DND-41 (cell line): ENCODE data around the gene SEMA5B.

Experiments
- ATAC-seq: fragments of 200-7000 bp; cut with Tn5 transposase; 3 replicates; pipeline ENCODE4 v1.9.1; 2021; ENCODE audit warnings: low read depth; ENCODE audit not compliant: insufficient read depth
- DNase-seq: peaks from one replicate; pipeline ENCODE4 v3.0.0-alpha.2; 2020
- H2AFZ ChIP-seq: 2 replicates; pipeline ENCODE4 v1.6.0; 2012; ENCODE audit warnings: low read depth, low read length
- H3K27ac ChIP-seq: 2 replicates; pipeline ENCODE4 v1.5.1; 2012; ENCODE audit warnings: low read length, inconsistent platforms
- H3K27me3 ChIP-seq: fragments of 200-600 bp; sonication (generic); 2 replicates; pipeline ENCODE4 v1.6.0; 2012; ENCODE audit warnings: low read length, mild to moderate bottlenecking, inconsistent platforms; ENCODE audit not compliant: insufficient read depth, poor library complexity
- H3K36me3 ChIP-seq: 2 replicates; pipeline ENCODE4 v1.5.1; 2012; ENCODE audit warnings: low read length, inconsistent platforms; ENCODE audit not compliant: insufficient read depth
- H3K4me1 ChIP-seq: 2 replicates; pipeline ENCODE4 v1.5.1; 2012; ENCODE audit warnings: mild to moderate bottlenecking, low read length; ENCODE audit not compliant: insufficient read depth
- H3K4me2 ChIP-seq: 2 replicates; pipeline ENCODE4 v1.6.0; 2012; ENCODE audit warnings: mild to moderate bottlenecking, moderate library complexity, low read length, inconsistent platforms; ENCODE audit not compliant: insufficient read depth
- H3K4me3 ChIP-seq, 2 experiments: fragments of 200-600 bp in 1 of 2; shearing (Covaris generic) in 1 of 2; 2 replicates each; pipeline ENCODE4 v1.5.1; 2012 to 2016; ENCODE audit warnings: inconsistent platforms in 2 of 2, low read length in 2 of 2, mild to moderate bottlenecking in 2 of 2, low read depth in 1 of 2, moderate library complexity in 1 of 2
- H3K79me2 ChIP-seq: 2 replicates; pipeline ENCODE4 v1.6.0; 2012; ENCODE audit warnings: low read length, inconsistent platforms; ENCODE audit not compliant: insufficient read depth
- H3K9ac ChIP-seq: 2 replicates; pipeline ENCODE4 v1.6.0; 2012; ENCODE audit warnings: low read depth, mild to moderate bottlenecking, inconsistent platforms, low read length, moderate library complexity
- H3K9me3 ChIP-seq: 2 replicates; pipeline ENCODE4 v1.5.1; 2012; ENCODE audit warnings: low read length, moderate library complexity, mild to moderate bottlenecking, inconsistent platforms; ENCODE audit not compliant: insufficient read depth, severe bottlenecking
- H4K20me1 ChIP-seq: 2 replicates; pipeline ENCODE4 v1.6.0; 2012; ENCODE audit warnings: low read length; ENCODE audit not compliant: insufficient read depth
- EZH2 ChIP-seq: IDR thresholded peaks from 3 replicates; pipeline ENCODE4 v1.6.1; 2012; ENCODE audit warnings: borderline replicate concordance, low read depth, mild to moderate bottlenecking, moderate library complexity, low read length, inconsistent platforms; ENCODE audit not compliant: severe bottlenecking
- TF ChIP-seq, protein P1 (sequence below): IDR thresholded peaks from 2 replicates; pipeline ENCODE4 v1.5.1; 2012; ENCODE audit warnings: borderline replicate concordance, low read length, moderate library complexity, mild to moderate bottlenecking; ENCODE audit not compliant: poor library complexity, severe bottlenecking; ENCODE audit errors: extremely low read depth

The SEMA5B gene

DNA sequence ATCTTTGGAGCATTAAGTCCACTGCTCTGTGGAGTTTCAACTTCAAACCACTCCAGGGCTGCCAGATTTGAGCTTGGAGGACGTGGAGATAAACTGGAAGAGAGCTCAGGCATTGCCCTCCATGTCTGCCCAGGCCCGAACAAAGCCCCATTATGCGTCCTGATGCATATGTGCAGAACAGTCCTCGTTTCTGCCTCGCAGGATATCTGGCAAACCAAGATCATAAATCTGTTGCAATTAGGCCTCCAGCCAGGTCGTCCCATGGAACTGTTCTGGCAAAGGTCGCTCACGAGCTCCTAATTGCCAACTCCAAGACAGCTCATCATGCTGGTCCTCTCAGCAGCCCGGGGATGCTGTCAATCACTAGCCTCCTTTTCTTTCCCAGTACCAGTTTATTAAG, 91.2 kb downstream of the SEMA5B start:
- Histone ChIP-seq H3K36me3 (no peaks in the 10 kb centered on the region), H4K20me1 (no peaks in the 10 kb centered on the region), H3K27ac (no peak overlapping the region), H3K79me2 (no peaks in the 10 kb centered on the region), H3K4me2 (no peak overlapping the region), H3K9ac (no peak overlapping the region), H3K9me3 (no peaks in the 10 kb centered on the region), H3K4me3 (no peak overlapping the region), H3K4me1 (no peaks in the 10 kb centered on the region), H2AFZ (no peak overlapping the region), H3K27me3 (peaks cover 10% of the 10 kb centered on the region)
- TF ChIP-seq EZH2, result no peak
- TF ChIP-seq, protein P1, sequence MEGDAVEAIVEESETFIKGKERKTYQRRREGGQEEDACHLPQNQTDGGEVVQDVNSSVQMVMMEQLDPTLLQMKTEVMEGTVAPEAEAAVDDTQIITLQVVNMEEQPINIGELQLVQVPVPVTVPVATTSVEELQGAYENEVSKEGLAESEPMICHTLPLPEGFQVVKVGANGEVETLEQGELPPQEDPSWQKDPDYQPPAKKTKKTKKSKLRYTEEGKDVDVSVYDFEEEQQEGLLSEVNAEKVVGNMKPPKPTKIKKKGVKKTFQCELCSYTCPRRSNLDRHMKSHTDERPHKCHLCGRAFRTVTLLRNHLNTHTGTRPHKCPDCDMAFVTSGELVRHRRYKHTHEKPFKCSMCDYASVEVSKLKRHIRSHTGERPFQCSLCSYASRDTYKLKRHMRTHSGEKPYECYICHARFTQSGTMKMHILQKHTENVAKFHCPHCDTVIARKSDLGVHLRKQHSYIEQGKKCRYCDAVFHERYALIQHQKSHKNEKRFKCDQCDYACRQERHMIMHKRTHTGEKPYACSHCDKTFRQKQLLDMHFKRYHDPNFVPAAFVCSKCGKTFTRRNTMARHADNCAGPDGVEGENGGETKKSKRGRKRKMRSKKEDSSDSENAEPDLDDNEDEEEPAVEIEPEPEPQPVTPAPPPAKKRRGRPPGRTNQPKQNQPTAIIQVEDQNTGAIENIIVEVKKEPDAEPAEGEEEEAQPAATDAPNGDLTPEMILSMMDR, result no peak
- DNase-seq (no peak), ATAC-seq (no peak)

DNA sequence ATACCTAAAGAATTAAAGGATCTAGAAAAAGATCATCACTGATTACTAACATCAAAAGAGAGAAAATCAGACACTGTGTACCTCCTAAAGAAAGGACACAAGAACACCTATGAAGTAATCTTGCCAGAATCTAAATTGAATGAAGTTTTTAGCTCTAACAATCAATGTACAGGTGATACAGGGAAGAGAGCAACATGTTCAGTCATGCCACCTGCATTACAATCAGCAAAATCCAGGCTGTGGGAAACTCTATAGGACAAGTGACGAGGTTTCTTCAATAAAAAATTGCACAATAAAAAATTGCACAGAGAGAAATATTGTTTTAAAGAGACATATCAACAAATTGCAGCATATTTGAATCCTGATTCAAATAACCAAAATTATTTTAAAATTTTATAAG, 93.3 kb downstream of the SEMA5B start:
- no peaks in the 10 kb centered on the region for H3K4me1 ChIP-seq
- no peak for TF ChIP-seq EZH2
- TF ChIP-seq, protein P1, result no peak

DNA sequence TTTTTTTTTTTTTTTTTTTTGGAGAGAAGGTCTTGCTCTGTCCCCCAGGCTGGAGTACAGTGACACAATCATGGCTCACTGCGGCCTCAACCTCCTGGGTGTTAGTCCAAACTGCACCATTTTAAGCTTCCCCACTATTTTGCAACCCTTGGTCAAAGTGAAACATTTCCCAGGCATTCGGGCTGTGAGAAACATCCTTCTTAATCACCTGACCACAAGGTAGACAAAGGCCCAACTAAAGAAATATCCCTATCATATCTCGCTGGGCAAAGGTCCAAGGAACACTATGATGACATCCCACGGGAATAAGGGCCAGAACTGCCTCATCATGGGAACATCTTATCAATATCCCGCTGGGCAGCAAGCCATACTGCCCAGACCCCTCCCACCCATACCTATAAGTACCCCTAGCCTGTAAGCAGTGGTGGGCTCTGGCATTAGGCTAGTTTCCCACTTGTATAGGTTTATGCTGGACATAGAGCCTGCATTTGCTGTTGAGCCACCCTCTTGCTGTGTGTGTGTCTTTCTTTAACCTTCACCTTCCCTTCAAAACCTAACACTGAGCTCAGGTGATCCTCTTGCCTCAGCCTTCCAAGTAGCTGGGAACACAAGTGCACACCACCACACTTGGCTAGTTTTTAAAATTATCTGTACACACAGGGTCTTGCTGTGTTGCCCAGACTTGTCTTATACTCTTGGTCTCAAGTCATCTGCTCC, 95.2 kb downstream of the SEMA5B start:
- H3K9ac ChIP-seq, result no peak overlapping the region
- H3K4me2 ChIP-seq, result no peak overlapping the region
- H3K4me3 ChIP-seq, result no peak overlapping the region
- H4K20me1 ChIP-seq, result no peaks in the 10 kb centered on the region
- TF ChIP-seq EZH2, result no peak
- TF ChIP-seq, protein P1, result no peak
- H3K36me3 ChIP-seq, result no peaks in the 10 kb centered on the region
- H2AFZ ChIP-seq, result no peak overlapping the region
- H3K4me1 ChIP-seq, result no peaks in the 10 kb centered on the region
- no peaks in the 10 kb centered on the region for H3K9me3 ChIP-seq
- no peaks in the 10 kb centered on the region for H3K79me2 ChIP-seq
- no peak overlapping the region for H3K27ac ChIP-seq
- DNase-seq, result no peak
- no peak for ATAC-seq
- H3K27me3 ChIP-seq, result peaks cover 17% of the 10 kb centered on the region

More for the DNA sequence above, 93.3 kb downstream of the SEMA5B start:
- no peaks in the 10 kb centered on the region for H3K9me3 ChIP-seq
- no peak for DNase-seq
- no peak overlapping the region for H2AFZ ChIP-seq
- H3K4me3 ChIP-seq, result no peak overlapping the region
- no peaks in the 10 kb centered on the region for H3K79me2 ChIP-seq
- no peak for ATAC-seq
- peaks cover 16% of the 10 kb centered on the region for H3K27me3 ChIP-seq
- H3K9ac ChIP-seq, result no peak overlapping the region
- H3K4me2 ChIP-seq, result no peak overlapping the region
- no peaks in the 10 kb centered on the region for H4K20me1 ChIP-seq
- no peak overlapping the region for H3K27ac ChIP-seq
- no peaks in the 10 kb centered on the region for H3K36me3 ChIP-seq
